GM12801 (cell line): ENCODE data around the gene C1orf115.

ENCODE experiments used
- CTCF ChIP-seq: IDR thresholded peaks from one replicate; pipeline ENCODE4 v1.5.1; 2011; ENCODE audit warnings: control low read depth; ENCODE audit not compliant: insufficient read length; ENCODE audit errors: extremely low read depth

Gene C1orf115

GRCh38 chr1:220696226-220696862 lies 6.2 kb downstream of the C1orf115 start:
- no peak for TF ChIP-seq CTCF

- TF ChIP-seq CTCF: no peak
Observed at GRCh38 chr1:220696863-220697231, 6.7 kb downstream of the C1orf115 start.

GRCh38 chr1:220697326-220697725 lies 7.2 kb downstream of the C1orf115 start:
- TF ChIP-seq CTCF: no peak

GRCh38 chr1:220698607-220699016 lies 8.4 kb downstream of the C1orf115 start:
- no peak for TF ChIP-seq CTCF

GRCh38 chr1:220699044-220699443 lies 8.9 kb downstream of the C1orf115 start:
- TF ChIP-seq CTCF: no peak

GRCh38 chr1:220700556-220701179 lies 10.5 kb downstream of the C1orf115 start:
- no peak for TF ChIP-seq CTCF

GRCh38 chr1:220701974-220702373 lies 11.8 kb downstream of the C1orf115 start:
- no peak for TF ChIP-seq CTCF
